MCF 10A (cell line): ENCODE results near the gene AOC1. TPM values are rescaled to one million over a fixed set of nuclear protein-coding genes. Genes with fewer than 3 reads are reported as not detected.

ENCODE experiments used
- BruUV-seq: library from RNA; stranded (reverse); fragments of 400-500 nt; replicated peaks from 2 replicates; lab custom pipeline; 2021; lab: Mats Ljungman, UMichigan
- CTCF ChIA-PET: fragments of 300-600 bp; sonication (Branson Sonifier 250); formaldehyde crosslinking; extraction: SDS; loops from one replicate; lab custom pipeline; 2021; ENCODE audit warnings: antibody characterized with exemption, inconsistent platforms; lab: Yijun Ruan, JAX
- POLR2A ChIA-PET: fragments of 300-600, 350-650 bp; sonication (Branson Sonifier 250); formaldehyde crosslinking; extraction: SDS; loops from one replicate; lab custom pipeline; 2020; ENCODE audit warnings: antibody characterized with exemption, inconsistent platforms; lab: Yijun Ruan, JAX
- DNase-seq: peaks from one replicate; pipeline ENCODE4 v3.0.0-alpha.2; 2018; ENCODE audit not compliant: unreplicated experiment
- H3K27ac Mint-ChIP-seq: one replicate; pipeline ENCODE4 v1.8.0; 2022; ENCODE audit warnings: mild to moderate bottlenecking, low read depth, mixed read lengths; ENCODE audit not compliant: unreplicated experiment
- H3K27me3 Mint-ChIP-seq: one replicate; pipeline ENCODE4 v1.8.0; 2022; ENCODE audit warnings: mixed read lengths; ENCODE audit not compliant: insufficient read depth, unreplicated experiment
- H3K36me3 Mint-ChIP-seq: one replicate; pipeline ENCODE4 v1.8.0; 2022; ENCODE audit warnings: mild to moderate bottlenecking, moderate library complexity, mixed read lengths; ENCODE audit not compliant: insufficient read depth, unreplicated experiment
- H3K4me1 Mint-ChIP-seq: one replicate; pipeline ENCODE4 v1.8.0; 2022; ENCODE audit warnings: mixed read lengths; ENCODE audit not compliant: insufficient read depth, unreplicated experiment
- H3K4me3 Mint-ChIP-seq: one replicate; pipeline ENCODE4 v1.8.0; 2022; ENCODE audit warnings: mild to moderate bottlenecking, moderate library complexity, mixed read lengths; ENCODE audit not compliant: unreplicated experiment
- H3K9me3 Mint-ChIP-seq: one replicate; pipeline ENCODE4 v1.8.0; 2022; ENCODE audit warnings: mixed read lengths; ENCODE audit not compliant: unreplicated experiment
- intact Hi-C: fragments of 100-400 bp; cut with micrococcal nuclease; formaldehyde crosslinking; loops from 2 replicates; pipeline ENCODE4 v1.14.1; 2022
- total RNA-seq: library from RNA; stranded (reverse); gene quantifications from 2 replicates; pipeline ENCODE4 v1.2.3, GENCODE V29; 2022
- TF ChIP-seq, protein P1 (sequence below): fragments of 200-600 bp; IDR thresholded peaks from one replicate; pipeline ENCODE4 v1.8.0; 2022; ENCODE audit warnings: antibody characterized with exemption, mild to moderate bottlenecking; ENCODE audit not compliant: unreplicated experiment

AOC1 gene
- total RNA-seq, 1 experiment from 2014 or later, result 0.23 TPM

GRCh38 chr7:150901160-150902035 lies 49.1 kb downstream of the AOC1 start:
- ChIA-PET CTCF (interaction anchor here (0.6 to 2.3 kb wide), 9 partner anchors 16 to 210 kb away, joined by 3 to 8 read pairs (median 5); no protein-coding TSS in a partner anchor), POLR2A (no interaction called here)
- H3K4me1 Mint-ChIP-seq, result peaks cover 26% of the 10 kb centered on the region
- no peak overlapping the region for H3K4me3 Mint-ChIP-seq
- BruUV-seq, result no TSS peak
- no peaks in the 10 kb centered on the region for H3K9me3 Mint-ChIP-seq
- no peak for DNase-seq
- peaks cover 21% of the 10 kb centered on the region for H3K27me3 Mint-ChIP-seq
- TF ChIP-seq, protein P1, sequence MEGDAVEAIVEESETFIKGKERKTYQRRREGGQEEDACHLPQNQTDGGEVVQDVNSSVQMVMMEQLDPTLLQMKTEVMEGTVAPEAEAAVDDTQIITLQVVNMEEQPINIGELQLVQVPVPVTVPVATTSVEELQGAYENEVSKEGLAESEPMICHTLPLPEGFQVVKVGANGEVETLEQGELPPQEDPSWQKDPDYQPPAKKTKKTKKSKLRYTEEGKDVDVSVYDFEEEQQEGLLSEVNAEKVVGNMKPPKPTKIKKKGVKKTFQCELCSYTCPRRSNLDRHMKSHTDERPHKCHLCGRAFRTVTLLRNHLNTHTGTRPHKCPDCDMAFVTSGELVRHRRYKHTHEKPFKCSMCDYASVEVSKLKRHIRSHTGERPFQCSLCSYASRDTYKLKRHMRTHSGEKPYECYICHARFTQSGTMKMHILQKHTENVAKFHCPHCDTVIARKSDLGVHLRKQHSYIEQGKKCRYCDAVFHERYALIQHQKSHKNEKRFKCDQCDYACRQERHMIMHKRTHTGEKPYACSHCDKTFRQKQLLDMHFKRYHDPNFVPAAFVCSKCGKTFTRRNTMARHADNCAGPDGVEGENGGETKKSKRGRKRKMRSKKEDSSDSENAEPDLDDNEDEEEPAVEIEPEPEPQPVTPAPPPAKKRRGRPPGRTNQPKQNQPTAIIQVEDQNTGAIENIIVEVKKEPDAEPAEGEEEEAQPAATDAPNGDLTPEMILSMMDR, result no peak
- intact Hi-C loops, result no loop called here
- peaks cover 7% of the 10 kb centered on the region for H3K36me3 Mint-ChIP-seq
- no peak overlapping the region for H3K27ac Mint-ChIP-seq

- Mint-ChIP-seq H3K4me1 (peaks cover 26% of the 10 kb centered on the region), H3K27ac (no peak overlapping the region), H3K9me3 (no peaks in the 10 kb centered on the region), H3K4me3 (no peak overlapping the region), H3K27me3 (peaks cover 11% of the 10 kb centered on the region), H3K36me3 (peaks cover 7% of the 10 kb centered on the region)
- intact Hi-C loops, result no loop called here
- DNase-seq, result no peak
- BruUV-seq, result no TSS peak
- ChIA-PET POLR2A (interaction anchor here (1.7 kb wide), 1 partner anchor 82 kb away, joined by 3 read pairs; no protein-coding TSS in a partner anchor), CTCF (interaction anchor here (0.5 to 2.3 kb wide), 7 partner anchors 16 to 206 kb away, joined by 3 to 8 read pairs (median 5); no protein-coding TSS in a partner anchor)
- TF ChIP-seq, protein P1, result no peak
Observed at GRCh38 chr7:150902078-150903033, 50.0 kb downstream of the AOC1 start.

- intact Hi-C loops, result no loop called here
- TF ChIP-seq, protein P1, result no peak
- H3K4me3 Mint-ChIP-seq, result no peak overlapping the region
- peak; percentile 79 for DNase-seq
- peak overlapping the region; percentile 60 for H3K27ac Mint-ChIP-seq
- peaks cover 7% of the 10 kb centered on the region for H3K36me3 Mint-ChIP-seq
- ChIA-PET CTCF (interaction anchor here (0.6 to 2.3 kb wide), 12 partner anchors 9 to 843 kb away, joined by 3 to 11 read pairs (median 3); no protein-coding TSS in a partner anchor), POLR2A (interaction anchor here (0.6 to 1.7 kb wide), 4 partner anchors 21 to 80 kb away, joined by 3 to 4 read pairs (median 4); no protein-coding TSS in a partner anchor)
- H3K27me3 Mint-ChIP-seq, result no peaks in the 10 kb centered on the region
- no TSS peak for BruUV-seq
- H3K4me1 Mint-ChIP-seq, result peaks cover 26% of the 10 kb centered on the region
- no peaks in the 10 kb centered on the region for H3K9me3 Mint-ChIP-seq
Observed at GRCh38 chr7:150903606-150904005, 51.3 kb downstream of the AOC1 start.
